GM20000 (cell line): ENCODE data around the gene TBC1D5.

ENCODE experiments used
- DNase-seq: peaks from one replicate; pipeline ENCODE4 v3.0.0; 2012; ENCODE audit warnings: low spot score
- CTCF ChIP-seq: IDR thresholded peaks from 2 replicates; pipeline ENCODE4 v1.5.1; 2012; ENCODE audit warnings: mild to moderate bottlenecking, control low read depth; ENCODE audit errors: extremely low read depth, missing control alignments

Gene TBC1D5

GRCh38 chr3:17555525-17555924 is 186.9 kb downstream of the TBC1D5 start:
- DNase-seq = no peak
- no peak for TF ChIP-seq CTCF

GRCh38 chr3:17554078-17554477 is 188.4 kb downstream of the TBC1D5 start:
- DNase-seq = no peak
- TF ChIP-seq CTCF = no peak

- no peak for DNase-seq
- no peak for TF ChIP-seq CTCF
Measured at GRCh38 chr3:17553080-17553479, 189.4 kb downstream of the TBC1D5 start.

- no peak for TF ChIP-seq CTCF
Measured at GRCh38 chr3:17552351-17552750, 190.1 kb downstream of the TBC1D5 start.

GRCh38 chr3:17551895-17552294 is 190.5 kb downstream of the TBC1D5 start:
- no peak for DNase-seq
- no peak for TF ChIP-seq CTCF

More at GRCh38 chr3:17552351-17552750, 190.1 kb downstream of the TBC1D5 start:
- no peak for DNase-seq

- no peak for DNase-seq
- TF ChIP-seq CTCF = no peak
Measured at GRCh38 chr3:17551333-17551732, 191.1 kb downstream of the TBC1D5 start.

GRCh38 chr3:17550624-17551023 is 191.8 kb downstream of the TBC1D5 start:
- no peak for DNase-seq
- TF ChIP-seq CTCF = no peak
